Transverse colon (tissue), 4 donors: ENCODE data around the gene JCHAIN.
"Not testable (repeated sequence)": the region's sequence is repeated elsewhere in the genome, so short reads cannot be mapped to it uniquely, and the experiment has no call there.

Experiments
- CTCF ChIP-seq, 5 experiments: fragments of 200-600 bp in 3 of 5; fragments of 450-650 bp in 2 of 5; sonication (generic) in 3 of 5; IDR thresholded peaks; 1 replicate in 2 of 5; 2 replicates in 3 of 5; pipeline ENCODE4 v1.5.1; 2016 to 2017; ENCODE audit warnings: antibody characterized with exemption in 5 of 5, inconsistent platforms in 3 of 5, mild to moderate bottlenecking in 2 of 5, moderate library complexity in 1 of 5
- POLR2AphosphoS5 ChIP-seq, 3 donors: sonication (generic); formaldehyde crosslinking; IDR thresholded peaks; one replicate each; pipeline ENCODE4 v1.6.1; 2016; ENCODE audit warnings: antibody characterized with exemption in 3 of 3

GRCh38 chr4:70694633-70695032 lies 28.3 kb upstream of the JCHAIN start:
- TF ChIP-seq CTCF, POLR2AphosphoS5 (IDR thresholded peaks at IDR 0.05): not testable (repeated sequence)
